Mesendoderm (in vitro differentiated cells): ENCODE data around the gene EMC10.
"Not testable (repeated sequence)": the region's sequence is repeated elsewhere in the genome, so short reads cannot be mapped to it uniquely, and the experiment has no call there.

ENCODE experiments used
- DNase-seq: peaks from one replicate; pipeline ENCODE4 v3.0.0; 2013
- H2AK5ac ChIP-seq: 2 replicates; pipeline ENCODE4 v1.6.1; 2013; ENCODE audit warnings: low read length, inconsistent platforms
- H2BK120ac ChIP-seq: 2 replicates; pipeline ENCODE4 v1.6.1; 2013; ENCODE audit warnings: low read depth, mild to moderate bottlenecking, low read length, moderate library complexity, mixed read lengths
- H2BK15ac ChIP-seq: replicated peaks from 2 replicates; pipeline ENCODE4 v1.6.1; 2013; ENCODE audit warnings: low read depth, mild to moderate bottlenecking, moderate library complexity
- H2BK5ac ChIP-seq: 2 replicates; pipeline ENCODE4 v1.6.1; 2013; ENCODE audit warnings: low read length, inconsistent platforms
- H3K18ac ChIP-seq: 2 replicates; pipeline ENCODE4 v1.6.1; 2013; ENCODE audit warnings: mild to moderate bottlenecking, low read length, mixed read lengths
- H3K23ac ChIP-seq: one replicate; pipeline ENCODE4 v1.6.1; 2013; ENCODE audit warnings: low read length
- H3K27ac ChIP-seq: 2 replicates; pipeline ENCODE4 v1.5.1; 2013; ENCODE audit warnings: low read depth, mild to moderate bottlenecking, inconsistent platforms, low read length, moderate library complexity
- H3K27me3 ChIP-seq: 2 replicates; pipeline ENCODE4 v1.6.1; 2013; ENCODE audit warnings: low read length, control low read depth, mild to moderate bottlenecking, inconsistent platforms; ENCODE audit not compliant: insufficient read depth, poor library complexity
- H3K36me3 ChIP-seq: 2 replicates; pipeline ENCODE4 v1.6.1; 2013; ENCODE audit warnings: low read length, inconsistent platforms; ENCODE audit not compliant: control insufficient read depth, insufficient read depth
- H3K4ac ChIP-seq: one replicate; pipeline ENCODE4 v1.6.1; 2013; ENCODE audit warnings: low read depth, mild to moderate bottlenecking, low read length, moderate library complexity
- H3K4me1 ChIP-seq: 2 replicates; pipeline ENCODE4 v1.6.1; 2013; ENCODE audit warnings: low read depth, low read length, inconsistent platforms; ENCODE audit not compliant: control insufficient read depth
- H3K4me2 ChIP-seq: 2 replicates; pipeline ENCODE4 v1.6.1; 2013; ENCODE audit warnings: low read length
- H3K4me3 ChIP-seq: 2 replicates; pipeline ENCODE4 v1.5.1; 2013; ENCODE audit warnings: mild to moderate bottlenecking, low read length
- H3K56ac ChIP-seq: one replicate; pipeline ENCODE4 v1.6.1; 2013; ENCODE audit warnings: low read length
- H3K79me1 ChIP-seq: 2 replicates; pipeline ENCODE4 v1.6.1; 2013; ENCODE audit warnings: low read length, inconsistent platforms
- H3K79me2 ChIP-seq: 2 replicates; pipeline ENCODE4 v1.6.1; 2013; ENCODE audit warnings: mild to moderate bottlenecking, low read length; ENCODE audit not compliant: control insufficient read depth, insufficient read depth
- H3K9ac ChIP-seq: 2 replicates; pipeline ENCODE4 v1.6.1; 2013; ENCODE audit warnings: low read length, inconsistent platforms
- H4K5ac ChIP-seq: one replicate; pipeline ENCODE4 v1.6.1; 2013; ENCODE audit warnings: low read length
- H4K8ac ChIP-seq: one replicate; pipeline ENCODE4 v1.6.1; 2013; ENCODE audit warnings: low read depth, mild to moderate bottlenecking, control low read depth, low read length, moderate library complexity
- WGBS: extraction: QIAGEN DNeasy Blood & Tissue Kit; methylation state at CpG from one replicate; pipeline ENCODE4 v1.1.7; 2013; ENCODE audit warnings: low lambda C conversion rate, missing lambda C conversion rate; ENCODE audit not compliant: insufficient coverage; ENCODE audit errors: extremely low coverage; 5-methylcytosine and 5-hydroxymethylcytosine counted together

EMC10 gene

DNA sequence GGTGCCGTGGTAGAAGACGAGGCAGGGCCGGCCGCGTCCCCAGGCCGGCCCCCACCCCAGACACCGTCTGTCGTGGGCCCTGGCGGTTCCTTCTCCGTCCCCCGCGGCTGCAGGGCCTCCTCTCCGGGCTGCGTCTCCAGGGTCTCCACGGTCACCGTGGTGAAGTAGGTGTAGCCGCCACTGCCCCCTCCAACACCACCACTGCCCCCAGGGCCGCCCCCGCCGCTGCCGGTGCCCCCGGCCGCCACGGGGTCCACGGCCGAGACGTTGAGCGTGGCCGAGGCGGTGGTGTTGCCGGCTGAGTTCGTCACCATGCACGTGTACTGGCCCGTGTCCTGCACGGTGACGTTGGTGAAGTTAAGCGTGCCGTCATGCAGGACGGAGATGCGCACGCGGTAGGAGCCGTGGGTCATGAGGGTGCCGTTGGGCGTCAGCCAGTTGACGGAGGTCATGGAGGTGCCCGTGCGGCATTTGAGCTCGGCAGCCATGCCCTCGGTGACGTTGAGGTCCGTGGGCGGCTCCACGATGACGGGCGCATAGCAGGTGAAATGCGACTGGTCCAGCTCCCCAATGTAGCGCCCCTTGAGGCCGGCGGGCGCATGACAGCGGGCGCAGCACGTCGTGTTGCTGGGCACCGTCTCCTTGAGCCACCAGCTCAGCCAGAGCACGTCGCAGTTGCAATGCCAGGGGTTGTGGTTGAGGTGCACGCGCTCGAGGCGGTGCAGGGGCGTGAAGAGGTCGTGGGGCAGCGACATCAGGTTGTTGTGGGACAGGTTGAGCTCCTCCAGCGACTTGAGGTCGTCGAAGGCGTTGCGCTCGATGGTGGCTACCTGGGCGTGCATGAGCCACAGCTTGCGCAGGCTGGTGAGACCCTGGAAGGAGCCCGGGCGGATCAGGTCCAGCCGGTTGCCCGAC is 42.0 kb downstream of the EMC10 start:
- no peak overlapping the region for H3K9ac ChIP-seq
- H4K5ac ChIP-seq: no peak overlapping the region
- H4K8ac ChIP-seq: no peak overlapping the region
- H2AK5ac ChIP-seq: no peak overlapping the region
- H3K79me2 ChIP-seq: no peaks in the 10 kb centered on the region
- H3K4me1 ChIP-seq: no peaks in the 10 kb centered on the region
- no peak overlapping the region for H3K56ac ChIP-seq
- WGBS: no CpG with 5 or more reads among the region's 87 CpGs
- H3K18ac ChIP-seq: no peak overlapping the region
- no peaks in the 10 kb centered on the region for H3K79me1 ChIP-seq
- no peak overlapping the region for H2BK120ac ChIP-seq
- H3K23ac ChIP-seq: no peak overlapping the region
- DNase-seq: no peak
- no peaks in the 10 kb centered on the region for H3K36me3 ChIP-seq
- H3K4ac ChIP-seq: no peak overlapping the region
- H3K4me2 ChIP-seq: no peak overlapping the region
- no peak overlapping the region for H3K4me3 ChIP-seq
- H2BK15ac ChIP-seq: no peak overlapping the region
- no peak overlapping the region for H3K27ac ChIP-seq
- H2BK5ac ChIP-seq: no peak overlapping the region
- H3K27me3 ChIP-seq: no peaks in the 10 kb centered on the region

DNA sequence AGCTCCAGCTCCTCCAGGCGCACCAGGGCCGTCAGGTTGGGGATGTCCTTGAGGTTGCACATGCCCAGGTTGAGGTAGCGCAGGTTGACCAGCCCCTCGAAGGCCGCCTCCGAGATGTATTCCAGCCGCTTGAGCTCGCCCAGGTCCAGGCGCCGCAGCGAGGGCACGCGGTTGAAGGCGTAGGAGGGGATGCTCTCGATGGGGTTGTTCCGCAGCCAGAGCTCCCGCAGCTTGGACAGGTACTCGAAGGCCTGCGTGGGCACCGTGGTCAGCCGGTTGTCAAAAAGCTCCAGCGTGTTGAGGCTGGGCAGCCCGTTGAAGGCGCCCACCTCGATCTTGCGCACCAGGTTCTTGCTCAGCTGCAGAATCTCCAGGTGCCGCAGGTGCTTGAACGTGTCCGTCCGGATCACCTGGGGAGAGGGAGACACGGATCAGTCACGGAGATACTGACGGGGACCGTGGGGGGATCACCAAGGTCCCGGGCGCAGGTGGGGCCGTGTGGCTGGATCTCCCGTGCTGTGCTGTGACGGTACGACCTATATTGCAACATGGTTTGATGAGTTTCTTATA is 42.8 kb downstream of the EMC10 start:
- Histone ChIP-seq H2AK5ac (no peak overlapping the region), H2BK5ac (no peak overlapping the region), H3K56ac (no peak overlapping the region), H3K79me1 (no peaks in the 10 kb centered on the region), H3K4ac (no peak overlapping the region), H2BK15ac (no peak overlapping the region), H3K9ac (no peak overlapping the region), H3K36me3 (no peaks in the 10 kb centered on the region), H3K27ac (no peak overlapping the region), H4K5ac (no peak overlapping the region), H3K4me2 (no peak overlapping the region), H3K79me2 (no peaks in the 10 kb centered on the region), H4K8ac (no peak overlapping the region), H3K18ac (no peak overlapping the region), H3K23ac (no peak overlapping the region), H3K4me1 (no peaks in the 10 kb centered on the region), H2BK120ac (no peak overlapping the region), H3K4me3 (no peak overlapping the region), H3K27me3 (no peaks in the 10 kb centered on the region)
- no CpG with 5 or more reads among the region's 40 CpGs for WGBS
- DNase-seq: no peak

DNA sequence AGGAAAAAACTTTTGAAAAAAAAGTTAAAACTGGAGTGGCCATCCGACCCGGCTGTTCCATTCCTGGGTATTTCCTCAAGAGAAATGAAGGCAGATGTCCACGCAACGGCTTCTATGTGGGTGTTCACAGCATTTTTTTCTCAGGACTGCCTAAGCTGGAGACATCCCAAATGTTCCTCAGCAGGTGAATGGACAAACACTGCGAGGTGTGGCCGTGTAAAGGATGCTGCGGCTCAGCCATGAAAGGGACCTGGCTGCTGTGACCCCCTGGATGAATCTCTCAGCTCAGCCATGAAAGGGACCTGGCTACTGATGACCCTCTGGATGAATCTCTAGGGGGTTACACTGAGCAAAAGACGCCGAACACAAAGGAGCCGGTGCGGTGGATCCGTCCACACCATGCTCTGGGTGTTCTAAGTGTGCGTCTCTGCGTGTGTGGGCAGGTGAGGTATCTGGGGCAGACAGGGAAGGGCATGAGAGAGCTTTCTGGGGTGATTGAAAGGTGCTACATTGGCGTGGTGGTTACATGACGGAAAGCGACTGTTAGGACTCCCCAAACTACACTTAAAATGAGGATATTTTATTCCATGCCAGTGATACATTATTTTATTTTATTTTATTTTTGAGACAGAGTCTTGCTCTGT is 44.6 kb downstream of the EMC10 start:
- no peaks in the 10 kb centered on the region for H3K79me2 ChIP-seq
- no peaks in the 10 kb centered on the region for H3K36me3 ChIP-seq
- no peak overlapping the region for H3K4ac ChIP-seq
- H2BK120ac ChIP-seq: no peak overlapping the region
- no peak overlapping the region for H3K4me3 ChIP-seq
- H4K8ac ChIP-seq: no peak overlapping the region
- WGBS: no CpG with 5 or more reads among the region's 17 CpGs
- H3K18ac ChIP-seq: no peak overlapping the region
- no peak overlapping the region for H2BK5ac ChIP-seq
- no peaks in the 10 kb centered on the region for H3K79me1 ChIP-seq
- no peak overlapping the region for H3K4me2 ChIP-seq
- no peak overlapping the region for H2AK5ac ChIP-seq
- H3K9ac ChIP-seq: no peak overlapping the region
- H3K56ac ChIP-seq: no peak overlapping the region
- H4K5ac ChIP-seq: no peak overlapping the region
- H3K4me1 ChIP-seq: no peaks in the 10 kb centered on the region
- no peaks in the 10 kb centered on the region for H3K27me3 ChIP-seq
- DNase-seq: no peak
- no peak overlapping the region for H3K27ac ChIP-seq
- no peak overlapping the region for H2BK15ac ChIP-seq
- no peak overlapping the region for H3K23ac ChIP-seq

DNA sequence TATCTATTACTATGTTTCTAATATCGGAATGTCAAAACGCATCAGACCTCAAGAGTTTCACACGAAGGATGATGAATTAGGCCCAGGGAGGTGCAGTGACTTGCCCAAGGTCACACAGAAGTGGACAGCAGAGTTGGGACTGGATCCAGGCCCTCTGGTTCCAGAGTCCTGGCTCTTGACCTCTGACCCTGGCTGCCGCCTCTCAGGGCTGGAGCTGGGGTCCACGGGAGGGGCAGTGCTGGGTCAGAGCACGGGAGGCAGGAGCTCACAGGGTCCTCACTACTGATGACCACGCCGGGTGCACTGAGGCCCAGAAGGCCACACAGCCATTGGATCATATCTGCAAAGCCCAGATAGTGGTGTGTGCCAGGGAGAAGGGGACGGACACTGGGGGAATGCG is 46.6 kb downstream of the EMC10 start:
- DNase-seq: no peak
- Histone ChIP-seq H3K36me3 (no peaks in the 10 kb centered on the region), H3K56ac (no peak overlapping the region), H3K4me2 (no peak overlapping the region), H3K27me3 (no peaks in the 10 kb centered on the region), H2BK15ac (no peak overlapping the region), H3K27ac (no peak overlapping the region), H3K18ac (no peak overlapping the region), H3K9ac (no peak overlapping the region), H3K79me2 (no peaks in the 10 kb centered on the region), H3K4ac (no peak overlapping the region), H4K8ac (no peak overlapping the region), H2AK5ac (no peak overlapping the region), H3K23ac (no peak overlapping the region), H2BK5ac (no peak overlapping the region), H3K4me3 (no peak overlapping the region), H2BK120ac (no peak overlapping the region), H4K5ac (no peak overlapping the region), H3K79me1 (no peaks in the 10 kb centered on the region), H3K4me1 (no peaks in the 10 kb centered on the region)
- WGBS: no CpG with 5 or more reads among the region's 10 CpGs

DNA sequence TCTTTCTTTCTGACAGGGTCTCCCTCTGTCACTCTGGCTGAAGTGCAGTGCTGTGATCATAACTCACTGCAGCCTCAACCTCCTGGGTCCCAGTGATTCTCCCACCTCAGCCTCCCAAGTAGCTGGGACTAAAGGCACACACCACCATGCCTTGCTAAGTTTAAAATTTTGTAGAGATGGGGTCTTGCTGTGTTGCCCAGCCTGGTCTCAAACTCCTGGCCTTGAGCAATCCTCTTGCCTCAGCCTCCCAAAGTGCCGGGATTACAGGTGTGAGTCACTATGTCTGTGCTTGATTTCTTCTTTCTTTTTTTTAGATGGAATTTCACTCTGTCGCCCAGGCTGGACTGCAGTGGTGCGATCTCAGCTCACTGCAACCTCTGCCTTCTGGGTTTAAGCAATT is 51.7 kb downstream of the EMC10 start:
- H2AK5ac ChIP-seq, H2BK5ac ChIP-seq: not testable (repeated sequence)

More for the DNA sequence above, 51.7 kb downstream of the EMC10 start:
- H3K4ac ChIP-seq, H2BK15ac ChIP-seq, H3K27me3 ChIP-seq, DNase-seq, H3K27ac ChIP-seq, H3K4me1 ChIP-seq, H3K4me3 ChIP-seq, H3K4me2 ChIP-seq, H4K8ac ChIP-seq, H3K79me1 ChIP-seq, H3K56ac ChIP-seq, H3K79me2 ChIP-seq, H3K18ac ChIP-seq, H3K23ac ChIP-seq, H4K5ac ChIP-seq, H2BK120ac ChIP-seq, H3K36me3 ChIP-seq, H3K9ac ChIP-seq: not testable (repeated sequence)
- no CpG with 5 or more reads among the region's 3 CpGs for WGBS
